ENCODE results near the gene HAUS7.

HAUS7 gene

DNA sequence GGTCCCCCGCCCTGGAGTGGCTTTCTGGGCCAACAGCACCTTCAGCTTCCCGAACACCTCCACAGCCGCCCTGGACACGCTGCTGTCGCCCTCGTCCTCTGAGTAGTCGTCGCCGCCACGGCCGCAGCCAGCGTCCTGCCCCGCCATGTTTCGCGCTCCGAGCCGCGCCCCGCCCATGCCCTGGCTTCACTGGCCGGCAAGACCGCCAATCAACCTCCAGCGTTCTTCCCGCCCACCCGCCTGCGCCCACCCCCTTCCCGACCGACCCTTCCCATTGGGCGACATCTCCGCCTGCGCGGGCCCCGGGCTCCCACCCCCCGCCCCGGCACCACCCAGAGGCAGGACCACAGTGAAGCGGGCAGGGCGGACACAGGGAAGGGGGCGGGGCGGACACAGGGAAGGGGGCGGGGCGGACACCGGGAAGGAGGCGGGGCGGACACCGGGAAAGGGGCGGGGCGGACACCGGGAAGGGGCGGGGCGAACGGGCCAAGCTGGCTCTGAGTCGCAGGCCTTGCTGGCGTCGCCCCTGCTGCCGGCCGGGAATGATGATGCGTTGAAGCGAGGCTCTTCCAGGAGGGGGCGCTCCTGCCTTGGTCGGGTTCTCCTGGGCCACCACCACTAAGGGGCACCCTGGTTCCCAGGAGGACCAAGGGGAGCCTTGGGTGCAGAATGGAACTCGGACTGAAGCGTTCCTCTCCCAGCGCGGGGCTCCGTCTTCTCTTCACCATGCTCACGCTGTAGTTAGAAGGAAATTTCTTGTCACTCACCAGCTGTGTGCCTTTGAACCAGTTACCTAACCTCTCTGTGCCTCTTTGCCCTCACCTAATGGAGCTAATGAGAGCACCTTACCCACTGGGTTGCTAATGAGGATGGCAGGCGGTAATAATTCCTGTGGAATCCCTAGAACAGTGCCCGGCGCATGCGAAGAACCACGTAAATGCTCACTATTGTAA lies at the start of gene HAUS7:
Gene HAUS7, minus strand, starts transcription at position 166 of the 953 bp plus-strand sequence. Its CDS starts 19 bp downstream, at position 147.
- DNase-seq (ENCODE audit: low read depth), result peak; percentile 76

DNA sequence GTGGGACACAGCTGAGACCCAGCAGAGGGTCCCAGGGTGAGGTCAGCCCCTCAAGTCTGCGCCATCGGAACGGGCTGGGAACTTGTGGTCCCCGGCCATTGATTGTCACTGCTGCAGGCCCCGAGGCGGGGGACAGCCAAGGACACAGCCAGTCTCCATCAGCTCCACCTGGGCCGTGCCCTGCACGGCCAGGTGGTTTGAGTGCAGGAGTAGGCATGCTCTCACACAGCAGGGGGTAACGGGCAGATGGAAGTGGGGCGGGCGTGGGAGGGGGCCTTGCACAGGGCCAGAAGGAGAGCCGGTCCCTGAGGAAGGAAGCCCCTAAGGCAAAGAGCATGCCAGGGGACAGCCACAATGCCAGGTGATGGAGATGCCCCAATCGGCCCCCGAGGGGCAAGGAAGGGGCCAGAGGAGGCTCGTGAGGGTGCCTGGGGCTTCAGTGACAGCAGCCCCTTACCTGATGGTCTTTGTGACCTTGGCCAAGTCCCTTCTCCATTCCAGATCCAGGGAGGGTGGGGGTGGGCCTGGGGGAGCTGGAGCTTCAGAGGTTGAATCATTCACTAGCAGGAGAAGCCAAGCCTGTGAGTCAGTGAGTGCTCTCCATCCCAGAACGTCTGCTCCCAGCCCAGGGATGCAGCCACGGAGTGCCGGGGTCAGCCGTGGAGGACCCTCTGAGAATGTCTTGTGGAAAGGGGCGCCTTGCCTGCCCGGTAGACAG lies 49.4 kb upstream of the HAUS7 start:
- DNase-seq (ENCODE audit: low read depth), result no peak

DNA sequence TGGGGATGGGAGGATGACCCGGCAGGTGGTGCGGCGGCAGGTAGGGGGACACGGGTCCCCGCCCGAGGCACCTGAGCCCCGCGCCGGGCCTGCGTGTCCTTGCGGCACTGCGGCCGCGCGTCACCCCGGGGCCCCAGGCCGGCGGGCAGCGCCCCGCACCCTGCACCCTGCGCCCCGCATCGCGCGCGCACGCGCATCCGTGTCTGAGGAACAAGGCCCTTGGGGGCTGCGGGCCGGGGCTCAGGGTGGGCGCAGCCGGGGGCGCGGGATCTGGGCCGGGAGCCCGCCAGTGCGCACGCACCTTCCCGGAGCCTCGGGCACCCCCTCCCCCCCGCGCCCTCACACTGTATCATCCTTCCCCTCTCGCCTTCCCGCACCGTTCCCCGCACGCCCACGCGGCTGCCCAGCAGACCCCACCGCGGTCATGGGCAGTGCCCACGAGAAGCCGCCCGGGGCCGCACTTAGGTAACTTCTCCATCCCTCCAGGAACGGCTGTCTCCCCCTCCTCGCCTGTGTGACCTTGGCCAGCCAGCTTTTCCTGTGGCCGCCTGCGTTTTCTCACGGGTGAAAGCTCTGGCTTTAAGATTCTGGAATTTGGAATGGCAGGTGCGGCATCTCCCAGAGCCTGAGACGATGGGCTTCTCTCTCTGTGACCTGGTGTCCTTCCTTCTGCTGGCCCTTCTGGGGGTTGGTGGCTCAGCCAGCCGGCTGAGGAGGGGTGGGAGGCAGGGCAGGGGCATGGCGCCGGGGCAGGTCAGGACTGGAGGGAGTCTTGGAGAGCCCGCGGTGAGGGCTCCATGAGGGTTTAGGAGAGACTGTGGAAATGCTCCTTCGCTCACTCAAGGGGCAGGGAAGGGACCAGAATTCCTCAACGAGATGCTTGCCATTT lies 47.8 kb upstream of the HAUS7 start:
- no peak for DNase-seq (ENCODE audit: low read depth)

DNA sequence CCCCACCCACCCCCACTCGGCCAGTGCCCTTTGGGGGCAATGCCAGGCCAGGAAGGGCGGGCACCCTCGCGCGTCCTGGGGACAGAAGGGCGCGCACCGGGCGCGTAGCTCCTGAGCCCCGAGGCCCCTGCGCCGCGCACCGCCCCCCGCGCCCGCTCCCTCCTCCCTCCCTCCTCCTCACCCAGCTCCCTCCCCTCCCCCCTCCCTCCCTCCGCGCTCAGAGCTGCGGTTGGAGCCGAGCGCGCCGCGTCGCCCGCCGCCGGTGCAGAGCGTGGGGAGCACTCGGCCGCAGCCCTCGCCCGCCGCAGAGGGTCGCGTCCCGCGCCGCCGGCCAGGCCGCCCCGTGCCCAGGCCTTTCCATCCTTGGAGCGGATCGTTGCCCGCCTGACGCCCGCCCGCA lies 47.0 kb upstream of the HAUS7 start, which contains the start of gene ATP2B3:
Gene ATP2B3, plus strand, starts transcription at position 220 of the 400 bp plus-strand sequence. CDS start 18,606 bp downstream, outside the sequence.
- no peak for DNase-seq (ENCODE audit: low read depth)

DNA sequence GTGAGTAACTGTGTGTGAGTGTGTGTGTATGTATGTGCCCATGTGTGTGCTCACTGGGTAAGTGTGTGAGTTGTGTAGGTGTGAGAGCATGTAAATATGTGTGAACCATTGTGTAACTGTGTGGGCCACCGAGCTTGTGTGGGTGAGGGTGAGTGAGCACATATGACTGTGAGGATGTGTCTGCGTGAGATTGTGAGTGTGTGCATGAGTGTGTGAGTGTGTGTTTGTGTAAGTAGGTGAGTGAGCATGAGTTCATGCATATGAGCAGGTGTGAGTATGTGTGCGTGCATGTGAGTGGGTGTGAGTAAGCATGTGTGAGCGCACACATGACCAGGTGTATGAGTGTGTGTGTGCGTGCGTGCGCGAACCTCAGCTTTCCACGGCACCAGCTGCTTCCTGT lies 45.7 kb upstream of the HAUS7 start:
- no peak for DNase-seq (ENCODE audit: low read depth)

DNA sequence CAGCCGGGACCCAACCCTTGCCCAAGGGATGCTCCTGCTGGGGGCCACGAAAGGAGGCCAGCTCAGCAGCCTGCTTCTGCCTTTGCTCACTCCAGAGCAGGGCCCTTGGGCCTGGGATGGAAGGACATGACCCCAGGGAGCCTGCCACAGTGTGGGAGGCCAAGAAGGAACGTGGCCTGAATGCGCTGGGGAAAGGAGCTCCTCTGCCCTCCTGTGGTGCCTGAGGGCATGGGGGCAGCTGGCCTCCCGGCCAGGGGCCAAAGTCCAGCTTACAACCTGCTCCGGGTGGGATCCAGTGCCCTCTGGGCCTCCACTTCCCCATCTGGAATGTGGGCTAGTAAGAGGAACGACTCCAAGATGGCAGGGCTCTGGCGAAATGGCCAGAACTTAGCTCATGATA lies 45.1 kb upstream of the HAUS7 start:
- DNase-seq (ENCODE audit: low read depth), result no peak

DNA sequence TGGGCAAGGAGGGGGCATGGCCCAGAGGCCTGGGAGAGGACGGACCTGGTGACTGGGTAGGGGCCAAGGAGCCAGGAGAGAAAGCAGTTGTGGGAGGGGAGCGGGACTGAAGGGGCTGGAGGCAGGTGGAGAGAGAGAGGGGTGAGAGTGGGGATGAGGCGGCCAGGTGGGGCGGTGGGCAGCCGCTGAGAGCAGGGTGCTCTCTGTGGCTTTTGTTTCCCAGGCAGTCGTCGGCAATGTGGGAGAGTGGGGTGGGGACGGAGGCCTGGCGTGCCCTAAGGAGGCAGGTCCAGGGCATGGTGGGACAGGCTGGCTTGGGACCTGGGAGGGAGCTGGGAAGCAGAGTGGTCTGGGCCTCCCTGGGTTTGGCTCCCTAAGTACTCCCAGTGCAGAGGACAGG lies 43.9 kb upstream of the HAUS7 start:
- DNase-seq (ENCODE audit: low read depth), result no peak

DNA sequence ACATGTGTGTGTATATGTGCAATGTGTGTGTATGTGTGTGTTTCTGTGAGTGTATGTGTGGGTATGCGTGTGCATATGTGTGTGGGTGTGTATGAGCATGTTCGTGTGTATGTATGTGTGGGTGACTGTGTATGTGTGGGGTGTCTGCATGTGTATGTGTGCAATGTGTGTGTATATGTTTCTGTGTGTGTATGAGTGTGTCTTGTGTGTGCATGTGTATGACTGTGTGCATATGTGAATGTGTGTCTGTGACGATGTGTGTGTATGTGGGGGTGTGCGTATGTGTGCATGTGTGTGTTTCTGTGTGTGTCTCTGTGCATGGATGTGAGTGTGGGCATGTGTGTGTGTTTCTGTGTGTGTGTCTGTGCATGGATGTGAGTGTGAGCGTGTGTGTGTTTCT lies 42.9 kb upstream of the HAUS7 start:
- no peak for DNase-seq (ENCODE audit: low read depth)

DNA sequence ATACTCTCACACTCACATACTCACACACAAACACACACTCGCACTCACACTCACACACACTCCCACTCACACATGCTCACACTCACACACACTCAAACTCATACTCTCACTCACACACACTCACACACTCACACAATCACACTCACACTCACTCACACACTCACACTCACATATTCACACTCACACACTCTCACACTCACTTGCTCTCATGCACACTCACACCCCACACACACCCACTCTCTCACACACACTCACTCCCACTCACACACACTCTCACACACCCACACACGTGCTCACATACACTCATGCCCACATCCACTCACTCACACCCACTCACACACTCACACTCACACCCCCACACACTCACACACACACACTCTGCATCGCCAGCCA lies 42.1 kb upstream of the HAUS7 start:
- DNase-seq (ENCODE audit: low read depth), result no peak

DNA sequence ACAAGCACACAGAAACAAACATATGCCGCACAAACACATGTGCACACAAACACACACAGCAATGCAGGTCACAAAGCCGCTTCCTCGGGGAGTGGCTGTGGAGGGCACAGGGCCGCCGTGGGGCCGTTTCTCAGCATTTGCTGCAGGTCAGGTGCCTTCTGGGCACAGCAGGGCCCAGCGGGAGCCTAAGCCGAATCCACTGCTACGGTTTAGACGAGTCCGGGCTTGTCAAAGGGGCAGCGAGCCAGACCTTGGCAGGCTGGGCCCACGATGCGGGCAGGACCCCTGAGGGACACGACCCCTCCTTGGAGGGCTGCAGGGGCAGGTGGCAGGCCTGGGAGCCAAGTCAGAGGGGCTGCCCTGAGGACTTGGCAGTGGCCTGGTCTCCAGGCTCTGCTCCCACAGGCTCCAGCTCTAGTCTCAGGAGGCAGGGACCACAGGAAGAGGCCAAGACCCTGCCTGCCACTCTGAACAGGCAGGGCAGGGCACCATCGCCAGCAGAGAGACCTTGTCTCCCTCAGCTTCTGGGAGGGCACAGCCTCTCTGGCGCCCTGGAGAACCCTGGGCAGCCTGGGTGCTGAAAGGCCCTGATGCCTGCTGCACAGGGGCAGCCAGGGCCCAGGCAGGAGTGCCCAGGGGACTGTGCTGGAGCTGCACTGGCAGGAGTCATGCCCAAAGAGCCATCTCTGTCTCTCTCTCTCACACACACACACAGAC lies 41.6 kb upstream of the HAUS7 start:
- DNase-seq (ENCODE audit: low read depth), result no peak

DNA sequence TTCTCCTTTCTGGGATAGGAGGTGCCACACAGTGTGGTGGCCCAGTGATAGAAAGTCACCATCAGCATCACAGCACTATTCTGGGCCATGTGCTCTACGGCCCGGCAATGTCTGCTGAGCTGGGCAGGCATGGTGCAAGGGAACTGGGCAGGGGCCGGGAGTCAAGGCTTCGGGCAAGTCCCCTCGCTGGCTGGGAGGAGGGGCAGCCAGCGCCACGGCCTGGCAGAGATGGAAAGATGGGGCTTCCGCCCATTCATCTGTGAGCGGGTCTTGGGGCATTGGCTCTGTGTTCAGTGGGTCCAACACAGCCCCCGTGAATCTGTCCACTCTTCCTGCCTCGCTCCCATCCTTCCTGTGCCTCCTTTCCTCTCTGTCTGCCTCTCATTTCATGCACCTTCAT lies 40.0 kb upstream of the HAUS7 start:
- no peak for DNase-seq (ENCODE audit: low read depth)

DNA sequence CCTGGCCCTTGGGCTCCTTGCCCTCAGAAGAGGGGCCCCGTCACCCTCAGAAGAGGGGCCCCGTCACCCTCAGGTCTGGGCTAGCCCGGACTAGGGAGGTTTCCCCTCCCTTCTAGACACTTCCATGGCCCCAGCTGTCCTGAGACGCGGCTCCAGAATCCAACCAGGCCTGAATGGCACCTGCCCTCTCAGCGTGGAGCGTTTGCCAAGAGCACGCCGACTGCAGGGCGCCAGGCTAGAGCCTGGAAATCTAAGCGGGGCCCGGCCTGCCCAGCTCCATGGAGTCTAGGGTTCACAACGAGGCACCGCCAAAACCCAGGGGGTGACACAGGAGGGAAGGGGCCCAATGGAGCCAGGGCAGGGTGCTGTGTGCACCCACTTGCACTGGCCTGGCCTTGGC lies 39.2 kb upstream of the HAUS7 start:
- DNase-seq (ENCODE audit: low read depth), result no peak

DNA sequence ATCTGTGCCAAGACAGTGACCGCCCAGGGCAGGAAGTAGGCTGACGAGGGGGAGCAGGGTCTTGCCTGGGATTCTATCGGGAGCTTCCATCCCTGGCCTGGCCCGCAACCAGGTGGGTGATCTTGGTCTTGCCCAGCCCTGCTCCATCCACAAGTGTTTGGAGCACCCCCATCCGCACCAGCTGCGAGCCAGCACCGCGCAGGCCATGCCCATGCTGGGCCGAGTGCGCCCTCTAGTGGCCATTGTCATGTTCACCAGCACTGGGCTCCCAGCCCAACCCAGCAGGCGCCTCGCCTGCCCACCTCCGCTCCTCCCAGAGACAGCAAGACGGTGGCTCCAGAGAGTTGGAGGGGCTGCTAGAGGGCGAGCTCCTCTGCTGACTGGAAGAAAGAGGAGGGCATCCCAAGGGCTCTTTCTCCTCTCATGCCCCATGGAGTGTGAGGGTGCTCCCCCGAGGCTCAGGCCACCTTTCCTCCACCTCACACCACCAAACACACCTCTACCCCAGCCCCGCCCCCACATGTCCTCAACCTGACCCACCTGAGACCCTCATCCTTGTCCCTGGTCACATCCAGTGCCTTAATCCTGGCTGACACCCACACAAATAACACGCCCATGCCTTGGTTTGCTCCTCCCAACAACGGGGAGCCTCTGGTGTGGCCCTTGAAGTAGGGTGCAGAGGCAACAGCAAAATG lies 37.3 kb upstream of the HAUS7 start:
- peak; percentile 74 for DNase-seq (ENCODE audit: low read depth)

DNA sequence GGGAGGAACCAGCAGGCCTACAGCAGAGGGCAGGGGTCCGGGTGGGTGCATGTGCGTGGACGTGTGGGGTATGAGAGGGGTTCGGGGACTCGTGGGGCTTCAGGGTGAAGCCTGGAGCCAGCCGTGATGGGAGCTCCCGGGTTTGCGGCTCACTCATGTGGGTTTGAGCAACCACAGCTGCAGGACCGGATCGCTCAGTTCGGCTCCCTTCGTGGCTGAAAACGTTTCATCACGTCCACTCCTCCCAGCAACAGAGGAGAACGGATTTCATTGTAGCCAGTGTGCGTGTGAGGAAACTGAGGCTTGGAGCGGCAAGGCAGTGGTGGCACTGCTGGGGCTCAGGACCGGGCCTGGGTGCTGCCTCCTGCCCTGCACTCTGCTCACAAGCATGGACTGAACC lies 35.0 kb upstream of the HAUS7 start:
- no peak for DNase-seq (ENCODE audit: low read depth)

DNA sequence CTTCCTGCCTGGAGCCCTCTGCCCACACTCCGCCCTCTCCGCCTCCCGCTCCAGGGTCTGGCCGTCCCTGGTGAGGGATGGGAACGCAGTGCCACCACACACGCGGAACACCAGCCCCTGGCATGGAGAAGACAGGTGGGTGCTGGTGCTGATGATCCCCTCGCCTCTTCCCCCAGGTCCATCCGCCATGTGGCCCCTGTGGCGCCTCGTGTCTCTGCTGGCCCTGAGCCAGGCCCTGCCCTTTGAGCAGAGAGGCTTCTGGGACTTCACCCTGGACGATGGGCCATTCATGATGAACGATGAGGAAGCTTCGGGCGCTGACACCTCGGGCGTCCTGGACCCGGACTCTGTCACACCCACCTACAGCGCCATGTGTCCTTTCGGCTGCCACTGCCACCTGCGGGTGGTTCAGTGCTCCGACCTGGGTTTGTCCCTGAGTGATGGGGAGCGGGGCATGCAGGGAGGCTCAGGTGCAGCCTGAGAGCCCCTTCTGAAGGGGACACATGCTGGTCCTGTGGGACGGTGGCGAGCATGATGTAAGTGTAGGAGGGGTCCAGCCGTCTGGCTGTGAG lies 34.2 kb upstream of the HAUS7 start:
- no peak for DNase-seq (ENCODE audit: low read depth)

DNA sequence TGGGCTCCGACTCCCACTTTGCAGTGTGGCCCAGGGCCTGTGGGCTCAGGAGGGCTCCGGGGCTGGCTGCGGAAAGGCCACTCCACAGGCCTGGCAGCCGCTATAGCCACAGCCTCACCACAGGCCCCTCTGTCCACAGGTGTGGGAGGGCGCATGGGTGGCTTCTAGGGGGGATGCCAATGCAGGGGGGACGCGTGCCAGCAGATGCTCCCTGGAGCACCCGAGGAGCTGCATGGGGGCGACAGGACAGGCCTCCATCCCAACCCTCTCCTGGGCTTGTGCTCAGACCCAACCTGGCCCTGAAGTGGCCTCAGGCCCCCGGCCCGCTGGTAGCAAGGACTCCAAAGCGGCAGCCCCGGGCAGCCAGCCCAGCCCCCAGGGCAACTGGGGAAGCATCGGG lies 32.4 kb upstream of the HAUS7 start:
- DNase-seq (ENCODE audit: low read depth), result no peak

DNA sequence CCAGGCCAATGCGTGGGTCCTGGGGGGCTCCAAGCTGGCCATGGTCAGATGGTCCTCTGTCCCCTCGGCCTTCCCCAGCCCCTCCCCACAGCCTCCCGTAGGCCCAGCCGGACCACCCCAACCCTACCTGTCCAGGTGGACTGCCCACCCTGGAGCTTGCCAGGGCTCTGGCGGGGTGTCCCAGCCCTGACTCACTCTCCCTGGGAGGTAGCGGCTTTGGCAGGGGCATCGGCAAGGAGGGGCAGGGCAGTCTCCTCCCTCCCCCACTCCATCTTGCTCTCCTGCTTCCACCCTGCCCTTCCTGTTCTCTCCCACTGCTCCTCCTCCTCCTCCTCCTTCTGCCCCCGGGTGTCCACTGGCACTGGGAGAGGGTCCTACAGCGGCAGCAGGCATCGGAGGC lies 31.8 kb upstream of the HAUS7 start:
- DNase-seq (ENCODE audit: low read depth), result no peak

DNA sequence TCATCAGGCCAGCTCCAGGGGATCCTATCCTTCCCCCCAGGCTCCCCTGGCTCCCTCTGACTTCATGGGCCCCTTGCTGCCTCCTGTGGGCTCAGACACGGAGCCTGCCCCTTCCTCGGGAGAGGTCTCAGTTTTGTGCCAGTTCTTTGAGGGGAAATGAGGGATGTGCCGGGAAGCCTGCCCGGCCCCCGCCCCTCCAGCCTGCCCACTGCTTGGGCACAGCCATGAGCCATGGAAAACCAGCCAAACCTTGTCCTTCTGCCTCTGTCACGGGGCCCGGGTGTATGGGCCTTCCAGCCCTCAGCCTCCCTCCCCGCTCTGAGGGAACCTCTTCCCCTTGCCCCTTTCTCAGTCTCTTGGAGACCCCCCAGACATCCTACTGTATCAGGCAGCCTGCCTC lies 31.2 kb upstream of the HAUS7 start:
- no peak for DNase-seq (ENCODE audit: low read depth)

DNA sequence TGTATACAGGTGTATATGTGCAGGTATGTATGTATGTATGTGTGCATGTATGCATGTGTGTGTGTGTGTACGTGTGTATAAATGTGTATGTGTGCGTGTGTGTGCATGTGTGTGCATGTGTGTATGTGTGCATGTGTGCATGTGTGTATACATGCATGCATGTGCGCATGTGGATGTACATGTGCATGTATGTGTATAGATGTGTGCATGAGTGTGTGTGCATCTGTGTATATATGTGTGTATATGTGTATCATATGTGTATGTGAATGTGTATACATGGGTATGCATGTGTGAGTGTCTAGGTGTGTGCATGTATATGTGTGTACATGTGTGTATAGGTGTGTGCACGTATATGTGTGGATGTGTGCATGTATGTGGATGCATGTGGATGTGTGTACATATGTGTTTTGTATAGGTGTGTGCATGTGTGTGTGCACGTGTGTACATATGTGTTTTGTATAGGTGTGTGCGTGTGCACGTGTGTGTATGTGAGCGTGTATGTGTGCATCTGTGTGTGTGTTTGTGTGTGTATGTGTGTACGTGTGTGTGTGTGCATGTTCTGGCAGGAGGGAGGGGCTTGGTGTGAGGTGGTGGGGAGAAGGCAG lies 30.4 kb upstream of the HAUS7 start:
- no peak for DNase-seq (ENCODE audit: low read depth)

DNA sequence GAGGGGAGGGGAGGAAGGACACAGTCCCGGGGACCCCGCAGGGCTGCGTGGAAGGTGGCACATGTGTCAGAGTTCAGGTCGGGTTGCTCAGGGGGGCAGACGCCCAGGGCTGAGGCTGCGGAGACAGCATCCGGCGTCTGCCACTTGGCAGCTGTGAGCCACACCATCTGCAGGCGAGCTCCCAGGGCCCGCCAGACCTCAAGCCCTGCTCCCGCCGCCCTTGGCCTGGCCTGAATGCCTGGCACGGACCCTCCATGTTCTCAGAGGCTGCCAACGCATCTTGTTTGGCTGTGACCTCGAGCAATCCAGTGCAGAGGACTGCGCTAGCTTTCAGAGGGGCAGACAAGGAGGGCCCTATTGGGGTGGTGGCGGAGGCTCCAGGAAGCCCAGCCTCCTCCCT lies 29.5 kb upstream of the HAUS7 start:
- DNase-seq (ENCODE audit: low read depth), result no peak

Data from activated gamma-delta T cell treated with anti-CD3 and anti-CD28 coated beads, Interleukin-2, amount 50 U/mL, for 16 hours (primary cell).